IPS-18c (cell line): Measurements from ENCODE around the gene TCIRG1.
A peak's percentile ranks its signal among the peaks of the same experiment; 100 is the strongest.

ENCODE experiments used
- H3K4me3 ChIP-seq: 2 replicates; pipeline ENCODE4 v1.7.0; 2013; ENCODE audit warnings: low read depth, mild to moderate bottlenecking, low read length, moderate library complexity; ENCODE audit not compliant: insufficient read depth
- H3K9me3 ChIP-seq: one replicate; pipeline ENCODE4 v1.6.1; 2013; ENCODE audit warnings: mild to moderate bottlenecking, low read length, moderate library complexity; ENCODE audit not compliant: control insufficient read depth, insufficient read depth

TCIRG1 gene

DNA sequence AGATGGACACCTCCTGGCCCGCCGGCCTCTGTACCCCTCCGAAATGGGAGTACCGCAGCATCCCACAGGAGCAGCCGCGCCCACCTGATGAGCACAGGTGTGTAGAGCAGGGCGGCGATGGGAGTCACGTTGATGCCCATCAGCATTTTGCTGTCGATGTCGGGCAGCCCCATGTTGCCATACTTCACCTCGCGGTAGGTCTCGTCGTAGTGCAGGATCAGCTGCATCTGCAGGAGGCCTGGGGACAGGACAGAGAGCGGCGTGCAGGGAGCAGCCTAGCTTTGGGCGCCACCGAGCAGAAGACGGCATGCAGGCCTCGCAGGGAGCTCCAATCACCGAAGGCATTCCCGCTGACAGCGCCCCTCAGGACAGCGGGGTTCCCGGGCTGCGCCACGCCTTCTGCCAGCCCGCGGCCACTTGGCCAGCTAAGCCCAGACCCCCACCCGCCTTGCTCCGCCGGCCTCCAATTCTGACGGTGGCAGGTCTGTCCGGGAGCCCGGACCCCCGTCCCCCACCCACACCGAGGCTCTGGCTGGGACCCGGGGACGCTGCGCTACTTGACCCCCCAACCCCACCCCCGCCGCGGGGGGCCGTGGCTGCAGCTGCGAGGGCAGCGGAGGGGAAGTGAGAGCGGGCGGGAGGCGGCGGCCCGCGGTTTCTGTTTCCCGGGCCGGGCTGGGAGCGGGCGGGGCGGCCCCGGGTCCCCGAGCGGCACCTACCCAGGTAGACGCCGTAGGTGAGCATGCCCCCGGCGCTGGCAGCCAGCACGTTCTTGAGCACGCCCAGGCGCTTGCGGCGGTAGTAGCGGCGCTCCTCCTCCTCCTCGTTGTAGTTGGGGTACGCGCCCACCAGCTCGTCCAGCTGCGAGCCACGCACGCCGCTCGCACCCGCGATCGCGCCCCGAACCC is 35.6 kb upstream of the TCIRG1 start:
- Histone ChIP-seq H3K4me3 (peak overlapping the region; percentile 56), H3K9me3 (no peaks in the 10 kb centered on the region)

GRCh38 chr11:68003846-68004550 is 34.8 kb upstream of the TCIRG1 start, which contains the start of gene UNC93B1:
Gene UNC93B1 (minus strand): TSS chr11:68004097. CDS start chr11:68004043, 54 bp downstream.
- H3K4me3 ChIP-seq = peak within 1 kb of the TSS; percentile 60
- H3K9me3 ChIP-seq = no peaks in the 10 kb centered on the region

- Histone ChIP-seq H3K4me3 (no peak overlapping the region; the same call in 1 of the 2 replicates), H3K9me3 (no peaks in the 10 kb centered on the region)
Observed at GRCh38 chr11:68004551-68005335, 34.1 kb upstream of the TCIRG1 start.

DNA sequence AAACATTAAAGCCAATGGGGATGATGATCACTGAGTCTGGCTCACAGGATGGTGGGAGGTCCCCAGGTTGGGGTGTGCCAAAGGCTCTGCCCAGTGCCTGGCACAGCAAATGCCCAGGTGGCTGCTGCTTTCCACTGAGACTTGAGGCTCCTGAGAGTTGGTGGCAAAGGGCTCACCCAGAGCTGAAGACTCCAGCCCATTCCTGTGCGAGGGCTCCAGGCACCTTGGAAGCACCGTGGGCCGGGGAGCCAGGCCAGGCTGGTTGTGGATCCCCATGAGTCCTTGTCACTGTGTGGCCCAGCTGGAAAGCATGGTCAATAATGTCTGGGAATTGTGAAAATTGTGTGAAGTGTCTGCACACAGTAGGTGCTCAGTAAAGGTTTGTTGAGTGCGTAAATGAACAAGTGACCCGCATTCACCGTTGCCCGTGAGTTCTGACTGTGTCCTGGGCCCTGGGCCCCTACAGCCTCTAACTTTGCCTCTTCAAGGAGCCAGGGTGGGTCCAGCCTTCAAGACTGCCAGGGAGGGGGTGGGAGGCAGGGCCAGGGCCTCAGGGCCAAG is 32.1 kb upstream of the TCIRG1 start:
- Histone ChIP-seq H3K4me3 (no peak overlapping the region), H3K9me3 (no peaks in the 10 kb centered on the region)

GRCh38 chr11:68007498-68008380 is 31.1 kb upstream of the TCIRG1 start:
- Histone ChIP-seq H3K4me3 (no peak overlapping the region), H3K9me3 (no peaks in the 10 kb centered on the region)

DNA sequence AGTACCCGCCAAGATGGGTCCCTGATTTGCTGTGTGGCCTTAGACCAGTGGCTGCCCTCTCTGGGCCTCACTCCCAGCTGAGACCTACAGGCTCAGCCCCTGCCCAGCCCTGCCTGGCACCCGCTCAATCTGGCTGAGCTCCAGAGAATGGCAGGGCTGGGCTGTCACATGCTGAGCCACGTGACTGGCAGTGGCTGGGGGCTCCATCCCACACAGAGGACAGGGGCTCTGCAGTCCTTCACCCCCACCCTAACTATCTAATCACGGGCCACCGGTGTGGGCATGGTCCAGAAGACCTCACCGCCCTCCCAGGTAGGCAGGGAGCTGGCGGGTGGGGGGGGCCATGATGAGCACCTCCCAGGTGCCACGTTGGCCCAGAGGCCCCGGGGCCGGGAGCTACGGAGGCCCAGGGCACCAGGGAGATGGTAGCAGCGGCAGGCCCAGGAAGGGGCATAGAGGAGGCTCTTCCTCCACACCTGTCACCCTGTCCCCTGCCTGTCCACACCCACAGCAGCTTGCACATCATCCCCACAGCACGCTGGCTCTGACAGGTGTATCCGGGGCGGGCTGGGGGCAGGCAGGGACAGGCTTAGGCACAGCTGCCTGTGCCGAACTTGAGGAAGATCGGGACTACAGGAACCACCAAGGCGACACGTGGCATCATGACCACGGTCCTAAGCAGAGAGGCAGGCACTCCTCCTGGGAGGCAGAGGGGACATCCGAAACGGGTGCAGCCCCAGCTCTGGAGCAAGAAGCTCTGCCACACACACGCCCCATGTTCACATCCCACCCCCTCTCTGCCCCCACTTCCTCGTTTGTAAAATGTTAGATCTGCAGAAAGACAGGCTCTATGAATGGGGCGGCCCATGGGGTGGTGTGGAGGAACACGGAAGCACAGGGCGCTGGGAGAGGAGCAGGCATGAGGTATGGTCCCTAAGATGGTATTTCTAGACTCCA is 30.2 kb upstream of the TCIRG1 start:
- no peak overlapping the region for H3K4me3 ChIP-seq
- no peaks in the 10 kb centered on the region for H3K9me3 ChIP-seq

DNA sequence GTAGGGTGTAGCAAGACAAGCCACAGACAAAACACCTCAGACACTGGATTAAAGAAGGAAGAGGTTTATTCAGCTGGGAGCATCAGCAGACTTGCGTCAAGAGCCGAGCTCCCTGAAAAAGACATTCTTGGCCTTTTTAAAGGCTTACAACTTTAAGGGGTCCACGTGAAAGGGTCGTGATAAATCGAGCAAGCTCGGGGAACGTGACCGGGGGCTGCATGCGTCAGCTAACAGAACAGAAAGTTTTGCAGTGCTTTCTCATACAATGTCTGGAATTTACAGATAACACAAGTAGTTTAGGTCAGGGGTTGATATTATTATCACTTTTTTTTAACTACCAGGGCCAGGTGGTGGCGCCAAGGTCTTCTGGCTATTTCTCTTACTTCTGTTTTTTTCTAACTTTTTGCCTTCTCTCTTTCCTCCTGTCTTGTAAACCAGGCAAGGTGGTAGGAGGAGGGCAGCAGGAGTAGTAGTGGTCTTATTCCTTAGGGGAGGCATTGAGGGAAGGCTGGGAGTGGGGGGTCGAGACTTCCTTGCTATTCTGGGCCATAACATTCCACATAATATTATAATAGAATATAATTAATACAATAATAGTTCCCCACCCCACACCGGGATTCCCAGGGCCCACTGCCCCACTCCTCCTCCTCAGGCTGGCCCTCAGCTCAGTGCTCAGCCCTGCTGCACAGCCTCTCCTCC is 29.3 kb upstream of the TCIRG1 start:
- no peaks in the 10 kb centered on the region for H3K9me3 ChIP-seq
- H3K4me3 ChIP-seq = no peak overlapping the region

DNA sequence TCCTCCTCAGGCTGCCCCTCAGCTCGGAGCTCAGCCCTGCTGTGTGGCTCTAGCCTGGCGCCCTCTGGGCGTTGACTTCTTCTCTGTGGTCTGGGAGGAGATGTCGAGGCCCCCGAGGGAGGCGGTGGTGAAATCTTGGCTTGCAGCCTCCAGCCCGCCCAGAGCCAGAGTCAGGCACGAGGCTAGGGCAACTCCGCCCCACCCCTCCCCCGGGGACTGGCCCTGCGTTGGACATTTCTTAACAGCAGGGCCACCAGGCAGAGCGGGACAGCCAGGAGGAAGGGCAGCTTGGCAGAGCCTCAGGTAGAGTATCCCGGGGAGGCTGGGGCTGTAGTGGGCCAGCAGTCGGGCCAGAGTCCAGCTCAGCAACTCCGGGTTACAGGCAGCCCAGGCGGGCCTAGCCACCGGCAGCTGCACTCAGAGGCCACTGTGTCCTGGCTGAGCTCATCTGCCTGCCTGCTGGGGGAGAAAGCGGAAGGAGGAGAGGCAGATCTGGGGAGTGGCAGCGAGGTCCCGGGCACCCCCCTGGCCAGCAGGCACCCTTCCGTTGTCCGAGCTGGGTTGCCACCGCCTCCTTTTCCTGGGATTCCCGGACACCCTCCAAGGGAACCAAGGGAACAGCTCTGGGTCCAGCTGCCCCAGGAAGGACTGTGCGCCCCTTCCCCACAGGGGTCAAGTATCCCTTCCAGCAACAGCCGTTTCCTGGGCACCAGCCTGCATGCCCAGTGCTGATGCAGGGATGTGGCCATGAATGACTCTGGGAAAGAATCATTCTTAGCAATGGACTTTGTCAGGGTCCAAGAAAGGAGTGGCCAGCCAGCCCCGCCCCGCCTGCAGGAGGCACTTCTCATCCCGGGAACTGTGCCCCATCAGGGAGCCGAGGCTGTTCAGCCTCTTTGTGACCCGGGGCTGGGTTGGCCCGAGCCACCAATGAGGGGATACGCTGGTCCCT is 28.5 kb upstream of the TCIRG1 start, which contains the start of gene ALDH3B1:
Gene ALDH3B1 (plus strand): TSS at position 238 of the 952 bp plus-strand sequence. CDS start 4,971 bp downstream, outside the sequence.
- Histone ChIP-seq H3K4me3 (no peak within 1 kb of the TSS), H3K9me3 (no peaks in the 10 kb centered on the region)

DNA sequence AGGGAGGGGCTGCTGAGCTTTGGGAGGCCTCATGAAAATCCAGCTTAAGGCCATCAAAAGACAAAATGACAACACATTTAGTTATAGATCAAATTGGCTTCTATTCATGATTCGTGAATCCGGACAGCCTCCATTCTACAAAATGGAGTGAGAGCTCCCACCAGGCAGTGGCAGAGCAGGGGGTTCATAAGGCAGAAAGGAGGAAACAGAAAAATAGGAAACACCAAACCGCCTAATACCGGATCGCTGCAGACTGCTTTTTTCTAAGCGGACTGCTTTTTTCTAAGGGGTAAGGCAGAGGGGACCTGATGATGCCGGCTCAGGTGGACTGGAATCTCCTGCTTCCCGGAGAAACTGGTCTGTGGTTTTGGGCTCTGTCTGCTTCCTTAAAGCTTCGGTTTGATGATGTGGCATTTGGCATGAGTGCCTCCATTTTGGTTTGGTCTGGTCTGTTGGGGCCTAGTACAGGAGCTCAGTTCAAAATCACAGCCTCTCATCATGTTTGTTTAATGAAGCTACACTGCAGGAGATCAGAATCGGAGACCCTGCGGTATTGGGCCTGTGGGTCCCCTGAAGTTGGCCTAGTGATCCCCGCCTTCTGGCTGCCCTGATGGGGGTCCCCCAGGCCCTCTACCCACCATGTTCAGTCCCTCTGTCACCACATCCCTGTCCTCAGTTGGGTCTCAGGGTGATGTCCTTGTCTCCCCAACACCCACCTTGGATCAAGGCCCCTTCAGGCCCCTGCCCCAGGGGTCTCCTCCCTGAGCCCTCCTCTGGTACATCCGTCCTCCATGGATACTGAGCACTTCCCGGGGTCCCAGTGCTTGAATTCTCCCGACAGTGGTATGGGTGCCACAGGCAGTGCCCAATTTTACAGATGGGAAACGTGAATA is 27.5 kb upstream of the TCIRG1 start:
- H3K9me3 ChIP-seq = no peaks in the 10 kb centered on the region
- H3K4me3 ChIP-seq = no peak overlapping the region

DNA sequence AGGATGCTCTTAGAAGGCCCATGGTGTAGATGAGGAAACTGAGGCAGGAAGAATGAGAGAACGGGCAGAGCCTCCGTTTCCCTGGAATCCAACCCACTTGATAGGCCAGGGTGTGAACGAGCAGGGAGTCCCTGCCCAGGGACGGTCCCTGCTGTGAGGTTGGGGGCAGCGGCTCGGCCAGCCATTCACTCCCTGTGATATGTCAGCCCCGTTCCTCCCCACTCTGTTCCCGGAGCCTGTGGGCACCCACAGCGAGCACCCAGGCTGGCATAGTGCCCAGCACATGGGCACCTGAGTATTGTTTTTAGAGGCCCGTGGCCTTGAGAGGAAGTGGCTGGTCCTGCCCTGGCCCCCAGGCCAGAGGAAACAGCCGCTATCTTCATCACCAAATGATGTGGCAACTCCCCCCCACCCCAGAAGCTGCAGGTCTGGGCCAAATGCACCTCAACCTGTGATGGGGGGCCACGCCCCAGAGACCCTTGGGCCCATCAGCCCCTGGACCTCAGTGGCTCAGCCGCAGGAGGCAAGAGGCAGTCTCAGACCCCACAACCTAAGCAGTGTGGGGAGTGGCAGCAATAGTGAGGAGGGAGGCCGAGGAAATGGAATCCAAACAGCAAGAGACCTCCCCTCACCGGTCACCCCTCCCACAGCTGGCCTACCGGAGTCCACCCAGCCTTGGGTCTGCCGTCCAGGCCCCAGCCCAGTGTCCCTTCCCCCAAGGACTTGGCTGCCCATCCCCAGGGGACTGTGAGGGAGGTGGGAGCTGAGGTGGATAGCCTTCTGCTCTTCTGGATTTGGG is 26.6 kb upstream of the TCIRG1 start:
- H3K9me3 ChIP-seq = no peaks in the 10 kb centered on the region
- no peak overlapping the region for H3K4me3 ChIP-seq

GRCh38 chr11:68012843-68013610 is 25.8 kb upstream of the TCIRG1 start:
- H3K4me3 ChIP-seq = no peak overlapping the region
- H3K9me3 ChIP-seq = no peaks in the 10 kb centered on the region
